IMR-90 (cell line): ENCODE results near the gene COL3A1. TPM values are rescaled to one million over a fixed set of nuclear protein-coding genes. Genes with fewer than 3 reads are reported as not detected.
A peak's percentile ranks its signal among the peaks of the same experiment; 100 is the strongest.

Experiments
- ATAC-seq: fragments of 200-7000 bp; cut with Tn5 transposase; 2 replicates; pipeline ENCODE4 v1.9.1; 2020; ENCODE audit warnings: low read depth, mild to moderate bottlenecking, moderate library complexity
- BruUV-seq: library from RNA; stranded (reverse); fragments of 400-500 nt; replicated peaks from 2 replicates; lab custom pipeline; 2021; lab: Mats Ljungman, UMichigan
- CTCF ChIA-PET: fragments of 300-600 bp; formaldehyde crosslinking; extraction: SDS; loops from one replicate; lab custom pipeline; 2021; ENCODE audit warnings: antibody characterized with exemption; lab: Yijun Ruan, JAX
- POLR2A ChIA-PET: fragments of 300-600 bp; sonication (Branson Sonifier 250); formaldehyde crosslinking; loops from one replicate; lab custom pipeline; 2022; ENCODE audit warnings: antibody characterized with exemption; ENCODE audit not compliant: unreplicated experiment; lab: Charles Lee
- DNase-seq: peaks from one replicate; pipeline ENCODE4 v3.0.0; 2013
- H2AFZ ChIP-seq: replicated peaks from 2 replicates; pipeline ENCODE3; 2013; ENCODE audit warnings: low read length, mild to moderate bottlenecking; ENCODE audit not compliant: poor library complexity
- H2AK5ac ChIP-seq: 2 replicates; pipeline ENCODE4 v1.6.1; 2013; ENCODE audit warnings: low read depth, low read length, inconsistent platforms
- H2AK9ac ChIP-seq: replicated peaks from 2 replicates; pipeline ENCODE3; 2013; ENCODE audit warnings: mild to moderate bottlenecking, low read depth, low read length, moderate library complexity; ENCODE audit not compliant: poor library complexity
- H2BK120ac ChIP-seq: 2 replicates; pipeline ENCODE4 v1.6.1; 2013; ENCODE audit warnings: low read depth, low read length, inconsistent platforms
- H2BK15ac ChIP-seq: 3 replicates; pipeline ENCODE4 v1.6.1; 2013; ENCODE audit warnings: low read depth, low read length, inconsistent platforms
- H2BK20ac ChIP-seq: 2 replicates; pipeline ENCODE4 v1.6.1; 2013; ENCODE audit warnings: low read depth, mild to moderate bottlenecking, inconsistent platforms, low read length, moderate library complexity
- H2BK5ac ChIP-seq: 2 replicates; pipeline ENCODE4 v1.6.1; 2013; ENCODE audit warnings: mild to moderate bottlenecking, low read depth, low read length, inconsistent platforms; ENCODE audit not compliant: poor library complexity, severe bottlenecking
- H3K14ac ChIP-seq: replicated peaks from 2 replicates; pipeline ENCODE4 v1.6.1; 2013; ENCODE audit warnings: low read depth, low read length, inconsistent platforms
- H3K18ac ChIP-seq: 2 replicates; pipeline ENCODE4 v1.6.1; 2013; ENCODE audit warnings: low read depth, low read length, control low read depth
- H3K23ac ChIP-seq: 2 replicates; pipeline ENCODE4 v1.6.1; 2013; ENCODE audit warnings: low read depth, low read length, inconsistent platforms
- H3K27ac ChIP-seq: 2 replicates; pipeline ENCODE4 v1.5.1; 2013; ENCODE audit warnings: mild to moderate bottlenecking, control low read depth, low read length; ENCODE audit not compliant: insufficient read depth
- H3K27me3 ChIP-seq: 2 replicates; pipeline ENCODE4 v1.6.1; 2013; ENCODE audit warnings: low read length; ENCODE audit not compliant: control insufficient read depth, insufficient read depth
- H3K36me3 ChIP-seq: 2 replicates; pipeline ENCODE4 v1.6.1; 2013; ENCODE audit warnings: low read length, mixed read lengths; ENCODE audit not compliant: control insufficient read depth, insufficient read depth
- H3K4ac ChIP-seq: 2 replicates; pipeline ENCODE4 v1.6.1; 2013; ENCODE audit warnings: low read depth, low read length, inconsistent platforms
- H3K4me1 ChIP-seq: 2 replicates; pipeline ENCODE4 v1.6.1; 2013; ENCODE audit warnings: low read length, mixed read lengths; ENCODE audit not compliant: control insufficient read depth, insufficient read depth
- H3K4me2 ChIP-seq: 2 replicates; pipeline ENCODE4 v1.6.1; 2013; ENCODE audit warnings: low read depth, mild to moderate bottlenecking, control low read depth, low read length, moderate library complexity
- H3K4me3 ChIP-seq: 2 replicates; pipeline ENCODE4 v1.5.1; 2013; ENCODE audit warnings: low read depth, mild to moderate bottlenecking, control low read depth, low read length, moderate library complexity; ENCODE audit not compliant: insufficient read depth
- H3K56ac ChIP-seq: 2 replicates; pipeline ENCODE4 v1.6.1; 2013; ENCODE audit warnings: low read length, inconsistent platforms; ENCODE audit not compliant: insufficient read depth; ENCODE audit errors: extremely low read depth
- H3K79me1 ChIP-seq, 2 experiments: 2 replicates each; pipeline ENCODE4 v1.6.1; 2013; ENCODE audit warnings: low read length in 2 of 2, inconsistent platforms in 1 of 2, low read depth in 1 of 2
- H3K9ac ChIP-seq: 2 replicates; pipeline ENCODE4 v1.6.1; 2013; ENCODE audit warnings: low read depth, low read length, control low read depth
- H3K9me1 ChIP-seq: 2 replicates; pipeline ENCODE4 v1.6.1; 2013; ENCODE audit warnings: low read length, inconsistent platforms; ENCODE audit not compliant: insufficient read depth
- H3K9me3 ChIP-seq: 2 replicates; pipeline ENCODE4 v1.6.1; 2013; ENCODE audit warnings: low read length; ENCODE audit not compliant: control insufficient read depth, insufficient read depth
- H4K20me1 ChIP-seq: 2 replicates; pipeline ENCODE4 v1.6.1; 2013; ENCODE audit warnings: low read length, inconsistent platforms; ENCODE audit not compliant: insufficient read depth
- H4K5ac ChIP-seq: 2 replicates; pipeline ENCODE4 v1.6.1; 2013; ENCODE audit warnings: mild to moderate bottlenecking, low read depth, low read length, control low read depth
- H4K8ac ChIP-seq, 2 experiments: 2 replicates each; pipeline ENCODE4 v1.6.1; 2013; ENCODE audit warnings: low read depth in 2 of 2, low read length in 2 of 2, control low read depth in 1 of 2, inconsistent platforms in 1 of 2
- H4K91ac ChIP-seq: 2 replicates; pipeline ENCODE4 v1.6.1; 2013; ENCODE audit warnings: low read depth, low read length, inconsistent platforms; ENCODE audit not compliant: insufficient read depth
- CHD1 ChIP-seq: IDR thresholded peaks from 2 replicates; pipeline ENCODE4 v1.6.1; 2012; ENCODE audit warnings: low read depth, low read length, improper control_type of control experiment
- CTCF ChIP-seq: conservative IDR thresholded peaks from 2 replicates; pipeline ENCODE4 v1.5.1; 2012; ENCODE audit warnings: mild to moderate bottlenecking, low read depth, low read length, improper control_type of control experiment
- MAFK ChIP-seq: IDR thresholded peaks from 2 replicates; pipeline ENCODE4 v1.6.1; 2012; ENCODE audit warnings: low read depth, low read length, improper control_type of control experiment
- MAZ ChIP-seq: IDR thresholded peaks from 2 replicates; pipeline ENCODE4 v1.6.1; 2012; ENCODE audit warnings: low read depth, mild to moderate bottlenecking, low read length, improper control_type of control experiment, moderate library complexity, borderline replicate concordance
- MXI1 ChIP-seq: IDR thresholded peaks from 2 replicates; pipeline ENCODE4 v1.6.1; 2012; ENCODE audit warnings: low read depth, mild to moderate bottlenecking, low read length, moderate library complexity, borderline replicate concordance
- NFE2L2 ChIP-seq: fragments of 150-350 bp; IDR thresholded peaks from 2 replicates; pipeline ENCODE4 v1.6.1; 2016; ENCODE audit warnings: low read depth, mild to moderate bottlenecking, low read length
- POLR2A ChIP-seq: IDR thresholded peaks from 2 replicates; pipeline ENCODE4 v1.6.1; 2012; ENCODE audit warnings: mild to moderate bottlenecking, low read depth, low read length
- RAD21 ChIP-seq: IDR thresholded peaks from 2 replicates; pipeline ENCODE4 v1.6.1; 2012; ENCODE audit warnings: low read length, improper control_type of control experiment
- RCOR1 ChIP-seq: IDR thresholded peaks from 2 replicates; pipeline ENCODE4 v1.6.1; 2012; ENCODE audit warnings: mild to moderate bottlenecking, low read length, improper control_type of control experiment; ENCODE audit not compliant: insufficient replicate concordance
- SMC3 ChIP-seq: fragments of 150-350 bp; IDR thresholded peaks from 2 replicates; pipeline ENCODE4 v1.6.1; 2016; ENCODE audit warnings: low read depth, mild to moderate bottlenecking, antibody characterized with exemption, low read length, moderate library complexity
- USF2 ChIP-seq: fragments of 150-350 bp; IDR thresholded peaks from 2 replicates; pipeline ENCODE4 v1.6.1; 2017; ENCODE audit warnings: mild to moderate bottlenecking, antibody characterized with exemption, low read length, low read depth
- dilution Hi-C: fragments of 300-500 bp; cut with HindIII; formaldehyde crosslinking; loops from one replicate; pipeline ENCODE4 v1.14.3; 2018; ENCODE audit warnings: low sequenced_read_pairs; ENCODE audit not compliant: unreplicated experiment
- in situ Hi-C: fragments of 300-500 bp; cut with MboI; formaldehyde crosslinking; loops from 3 replicates; pipeline ENCODE4 v1.14.3; 2019; ENCODE audit warnings: low sequenced_read_pairs, inconsistent platforms, mixed read lengths
- intact Hi-C: fragments of 100-400 bp; cut with micrococcal nuclease; formaldehyde crosslinking; loops from 2 replicates; pipeline ENCODE4 v1.10.0; 2022
- polyA plus RNA-seq, 3 experiments: library from polyadenylated mRNA; depleted of rRNA; stranded (reverse); fragments of >200 nt; gene quantifications; 2 replicates each; pipeline ENCODE4 v1.2.3, GENCODE V29; 2012; ENCODE audit warnings: low replicate concordance in 1 of 3
- total RNA-seq: library from RNA; depleted of rRNA; stranded (reverse); fragments of >200 nt; gene quantifications from 2 replicates; pipeline ENCODE4 v1.2.3, GENCODE V29; 2012

Gene COL3A1
- total and polyA plus RNA-seq, 2 of the 4 experiments (the other 2 are of a cell fraction) = 402 to 408 TPM

GRCh38 chr2:188997263-188997662 lies 23.1 kb downstream of the COL3A1 start:
- DNase-seq (no peak), ATAC-seq (no peak)
- no peak overlapping the region for H2AK9ac ChIP-seq
- H4K20me1 ChIP-seq = no peaks in the 10 kb centered on the region
- ChIA-PET CTCF (interaction anchor here (1.5 kb wide), 1 partner anchor 14 kb away, joined by 4 read pairs; no protein-coding TSS in a partner anchor), POLR2A (no interaction called here)
- H3K9me3 ChIP-seq = no peaks in the 10 kb centered on the region
- no peak overlapping the region for H3K56ac ChIP-seq
- no TSS peak for BruUV-seq
- H4K5ac ChIP-seq = peak overlapping the region; percentile 25; the same call in 1 of the 2 replicates
- no peak overlapping the region for H2BK20ac ChIP-seq
- peaks cover 86% of the 10 kb centered on the region for H3K36me3 ChIP-seq
- H2AFZ ChIP-seq = no peak overlapping the region
- peak overlapping the region; percentile 78; the same call in 1 of the 2 replicates for H3K27ac ChIP-seq
- intact Hi-C loops = no loop called here
- 0 out of 2 replicates have a peak overlapping the region, but pooled peaks have one; percentile 59 for H2AK5ac ChIP-seq
- H3K18ac ChIP-seq = peak overlapping the region; percentile 80
- peak overlapping the region; percentile 99 for H2BK5ac ChIP-seq
- no peak overlapping the region for H3K4me3 ChIP-seq
- peak overlapping the region in 1 of 2 experiments; percentile 0; a peak in 2 of 4 replicates for H4K8ac ChIP-seq
- H3K14ac ChIP-seq = no peak overlapping the region
- no peak overlapping the region for H3K23ac ChIP-seq
- dilution Hi-C loops = no loop called here
- H3K4me1 ChIP-seq = peaks cover 12% of the 10 kb centered on the region
- H2BK120ac ChIP-seq = no peak overlapping the region; the same call in 1 of the 2 replicates
- H4K91ac ChIP-seq = peak overlapping the region; percentile 40; the same call in 1 of the 2 replicates
- 0 out of 3 replicates have a peak overlapping the region, but pooled peaks have one; percentile 67 for H2BK15ac ChIP-seq
- H3K79me1 ChIP-seq = peaks cover 23 to 50% of the 10 kb centered on the region in 2 experiments
- peak overlapping the region; percentile 14 for H3K4ac ChIP-seq
- H3K4me2 ChIP-seq = no peak overlapping the region
- TF ChIP-seq CTCF (no peak), RAD21 (no peak), RCOR1 (no peak), NFE2L2 (no peak), SMC3 (no peak), POLR2A (no peak), MAFK (no peak), MXI1 (no peak), USF2 (no peak), MAZ (no peak), CHD1 (no peak)
- in situ Hi-C loops = no loop called here
- H3K9me1 ChIP-seq = peaks cover 4% of the 10 kb centered on the region; the same call in 1 of the 2 replicates
- no peak overlapping the region for H3K9ac ChIP-seq
- H3K27me3 ChIP-seq = no peaks in the 10 kb centered on the region
